ENCODE measurements around the gene PLCZ1. TPM values are rescaled to one million over a fixed set of nuclear protein-coding genes. Genes with fewer than 3 reads are reported as not detected.

Gene PLCZ1
- total RNA-seq, 2 experiments from 2014 or later, result not detected

GRCh38 chr12:18651525-18651924 lies 86.3 kb downstream of the PLCZ1 start:
- Mint-ChIP-seq H3K27ac (no peak overlapping the region), H3K4me3 (no peak overlapping the region), H3K9me3 (peaks cover 3% of the 10 kb centered on the region), H3K27me3 (no peaks in the 10 kb centered on the region), H3K36me3 (no peaks in the 10 kb centered on the region), H3K4me1 (ENCODE audit: low read depth) (no peaks in the 10 kb centered on the region)
- intact Hi-C loops (cut with micrococcal nuclease), result no loop called here
- ChIA-PET POLR2A (no interaction called here), CTCF (no interaction called here)
- no peak for DNase-seq

DNA sequence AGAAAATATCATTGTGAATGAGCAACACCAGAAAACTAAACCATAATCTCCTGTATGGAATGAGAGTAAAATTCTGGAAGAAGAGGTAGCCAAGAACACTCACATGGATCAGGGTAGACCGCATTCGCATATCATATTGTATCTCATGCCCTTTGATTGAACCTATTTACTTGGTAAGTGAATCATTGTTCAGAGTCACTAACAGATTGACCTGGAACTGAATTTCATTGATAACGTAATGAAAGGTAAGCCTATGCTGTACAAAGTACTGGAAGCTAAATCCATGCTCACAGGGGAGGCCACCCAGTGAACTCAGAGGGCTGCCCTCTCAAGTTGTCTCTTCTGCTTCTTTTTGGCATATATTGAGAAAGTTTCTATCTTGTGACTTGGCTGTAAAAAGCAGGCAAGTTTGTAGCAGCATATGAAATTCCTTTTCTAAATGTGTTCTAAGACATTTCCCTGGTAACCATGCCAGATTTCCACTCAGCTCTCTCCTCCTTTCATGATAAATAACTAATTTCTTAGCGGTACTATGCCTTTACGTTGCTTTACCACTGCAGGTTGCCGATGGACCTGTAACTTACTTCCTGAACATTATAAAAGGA lies 91.4 kb downstream of the PLCZ1 start:
- H3K27ac Mint-ChIP-seq, result no peak overlapping the region

GRCh38 chr12:18644564-18644963 lies 93.2 kb downstream of the PLCZ1 start:
- no peak for DNase-seq
- no peaks in the 10 kb centered on the region for H3K36me3 Mint-ChIP-seq
- no peak overlapping the region for H3K27ac Mint-ChIP-seq
- POLR2A ChIA-PET, result no interaction called here
- no peak overlapping the region for H3K4me3 Mint-ChIP-seq
- H3K27me3 Mint-ChIP-seq, result no peaks in the 10 kb centered on the region
- intact Hi-C loops (cut with micrococcal nuclease), result no loop called here
- CTCF ChIA-PET, result no interaction called here
- H3K4me1 Mint-ChIP-seq (ENCODE audit: low read depth), result no peaks in the 10 kb centered on the region
- H3K9me3 Mint-ChIP-seq, result no peaks in the 10 kb centered on the region

More for the DNA sequence above, 91.4 kb downstream of the PLCZ1 start:
- Mint-ChIP-seq H3K4me1 (ENCODE audit: low read depth) (no peaks in the 10 kb centered on the region), H3K4me3 (no peak overlapping the region), H3K36me3 (no peaks in the 10 kb centered on the region), H3K9me3 (peaks cover 3% of the 10 kb centered on the region), H3K27me3 (no peaks in the 10 kb centered on the region)
- CTCF ChIA-PET, result no interaction called here
- POLR2A ChIA-PET, result no interaction called here
- intact Hi-C loops (cut with micrococcal nuclease), result no loop called here
- no peak for DNase-seq

DNA sequence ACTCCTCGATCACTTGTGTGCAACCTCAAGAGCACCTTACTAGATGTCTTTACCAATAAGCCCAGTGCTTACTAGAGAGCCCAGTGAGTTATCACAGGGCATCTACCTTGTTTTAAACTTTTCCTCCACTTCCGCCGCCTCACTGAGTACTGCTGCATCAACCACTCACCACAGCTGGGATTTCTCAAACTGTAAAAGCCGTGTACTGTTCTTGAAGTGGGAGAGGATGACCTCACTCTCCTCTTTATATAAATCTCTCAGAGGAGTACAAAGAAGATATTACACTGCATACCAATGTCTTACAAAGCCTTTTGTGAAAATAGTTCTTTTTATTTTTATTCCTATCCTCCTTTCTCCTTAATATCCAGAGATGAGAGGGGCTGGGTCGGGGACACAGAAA lies 94.1 kb downstream of the PLCZ1 start:
- intact Hi-C loops (cut with micrococcal nuclease), result no loop called here
- no peak for DNase-seq
- no peaks in the 10 kb centered on the region for H3K4me1 Mint-ChIP-seq (ENCODE audit: low read depth)
- no peak overlapping the region for H3K27ac Mint-ChIP-seq
- H3K27me3 Mint-ChIP-seq, result no peaks in the 10 kb centered on the region
- H3K4me3 Mint-ChIP-seq, result no peak overlapping the region
- no peaks in the 10 kb centered on the region for H3K36me3 Mint-ChIP-seq
- CTCF ChIA-PET, result no interaction called here
- no peaks in the 10 kb centered on the region for H3K9me3 Mint-ChIP-seq
- POLR2A ChIA-PET, result no interaction called here

GRCh38 chr12:18640321-18640955 lies 97.4 kb downstream of the PLCZ1 start:
- no peaks in the 10 kb centered on the region for H3K9me3 Mint-ChIP-seq
- H3K27ac Mint-ChIP-seq, result no peak overlapping the region
- ChIA-PET POLR2A (no interaction called here), CTCF (no interaction called here)
- DNase-seq, result no peak
- H3K4me3 Mint-ChIP-seq, result no peak overlapping the region
- no peaks in the 10 kb centered on the region for H3K4me1 Mint-ChIP-seq (ENCODE audit: low read depth)
- H3K36me3 Mint-ChIP-seq, result no peaks in the 10 kb centered on the region
- intact Hi-C loops (cut with micrococcal nuclease), result no loop called here
- H3K27me3 Mint-ChIP-seq, result no peaks in the 10 kb centered on the region

GRCh38 chr12:18634382-18634781 lies 103.4 kb downstream of the PLCZ1 start:
- intact Hi-C loops (cut with micrococcal nuclease), result no loop called here
- H3K9me3 Mint-ChIP-seq, result no peaks in the 10 kb centered on the region
- ChIA-PET CTCF (no interaction called here), POLR2A (no interaction called here)
- H3K27me3 Mint-ChIP-seq, result no peaks in the 10 kb centered on the region
- H3K36me3 Mint-ChIP-seq, result no peaks in the 10 kb centered on the region
- H3K4me3 Mint-ChIP-seq, result no peak overlapping the region
- H3K27ac Mint-ChIP-seq, result no peak overlapping the region
- H3K4me1 Mint-ChIP-seq (ENCODE audit: low read depth), result no peaks in the 10 kb centered on the region
- no peak for DNase-seq

Other genes starting within 250 kb of the PLCZ1 start
- not detected for gene CAPZA3, start 107 bp upstream of the PLCZ1 start, total RNA-seq